Activated effector memory CD4-positive, alpha-beta T cell treated with anti-CD3 and anti-CD28 coated beads, Interleukin-2, amount 50 U/mL, for 16 hours (primary cell): ENCODE data around the gene SRPK3.
"Not testable (repeated sequence)": the region's sequence is repeated elsewhere in the genome, so short reads cannot be mapped to it uniquely, and the experiment has no call there.

Experiments used
- DNase-seq: peaks from one replicate; pipeline ENCODE4 v3.0.0-alpha.2; 2020

SRPK3 gene

DNA sequence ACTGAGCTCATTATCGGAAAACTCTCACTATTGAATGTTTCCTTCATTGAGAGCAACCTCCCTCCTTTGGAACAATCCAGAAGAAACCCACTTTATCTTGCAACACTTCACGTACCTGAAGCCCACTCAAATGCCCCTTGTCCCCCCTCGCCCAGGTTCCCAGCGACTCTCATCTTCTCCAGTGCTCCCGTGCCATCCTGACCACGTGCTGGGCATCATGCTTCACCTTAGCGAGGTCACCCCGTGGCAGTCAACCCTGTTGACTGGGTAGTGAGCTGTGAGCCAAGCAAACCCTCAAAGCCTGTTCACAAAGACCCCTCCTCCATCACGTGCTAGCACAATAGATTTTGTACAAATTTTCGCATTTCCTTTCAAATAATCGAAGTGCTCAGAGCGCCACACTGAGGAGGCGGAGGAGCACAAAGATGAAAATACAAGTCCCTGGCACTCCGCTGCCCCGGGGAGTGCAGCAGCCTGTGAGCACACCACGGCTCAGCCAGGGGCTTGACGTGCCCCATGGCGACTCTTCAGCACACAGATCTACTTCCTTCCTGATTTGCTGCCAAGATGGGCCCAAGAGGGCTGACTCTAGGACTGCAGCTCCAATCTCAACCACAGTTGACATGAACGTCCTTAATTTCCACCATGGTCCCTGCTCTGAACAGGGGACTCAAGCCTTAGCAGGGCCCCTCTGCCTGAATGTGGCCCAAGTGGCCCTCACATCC is 33.9 kb downstream of the SRPK3 start:
- no peak for DNase-seq

DNA sequence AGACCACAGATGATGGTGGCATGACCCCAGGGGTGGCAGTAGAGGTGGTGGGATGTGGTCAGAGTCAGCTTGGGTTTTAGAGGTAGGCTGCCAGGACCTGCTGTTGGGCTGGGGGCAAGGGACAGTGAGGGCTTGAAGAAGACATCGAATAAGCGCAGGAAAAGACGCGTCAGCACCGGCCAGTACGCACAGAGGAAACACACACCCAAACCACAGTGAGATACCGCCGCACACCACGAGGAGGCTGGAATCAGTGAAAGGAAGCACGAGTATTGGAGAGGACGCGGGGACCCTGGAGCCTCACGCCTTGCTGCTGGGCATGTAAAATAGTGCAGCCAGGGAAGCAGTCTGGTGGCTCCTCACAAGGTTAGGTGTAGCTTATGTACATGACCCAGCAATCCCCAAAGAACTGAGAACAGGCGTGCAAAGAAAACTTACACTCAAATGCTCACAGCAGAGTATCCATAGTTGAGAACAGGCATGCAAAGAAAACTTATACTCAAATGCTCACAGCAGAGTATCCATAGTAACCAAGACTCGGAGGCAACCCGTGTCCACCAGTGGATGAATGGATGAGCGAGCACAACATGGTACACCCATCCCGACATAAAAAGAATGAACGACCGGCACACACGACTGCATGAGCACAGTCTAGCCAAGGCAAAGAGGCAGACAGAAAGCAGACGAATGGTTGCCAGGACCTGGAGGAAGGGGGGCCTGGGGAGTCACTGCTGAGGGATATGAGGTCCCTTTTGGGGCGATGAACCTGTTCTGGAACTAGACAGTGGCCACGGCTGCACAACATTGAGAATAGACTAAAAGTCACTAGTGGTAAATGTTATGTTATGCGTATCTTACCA is 36.2 kb downstream of the SRPK3 start:
- DNase-seq, result peak; percentile 72

DNA sequence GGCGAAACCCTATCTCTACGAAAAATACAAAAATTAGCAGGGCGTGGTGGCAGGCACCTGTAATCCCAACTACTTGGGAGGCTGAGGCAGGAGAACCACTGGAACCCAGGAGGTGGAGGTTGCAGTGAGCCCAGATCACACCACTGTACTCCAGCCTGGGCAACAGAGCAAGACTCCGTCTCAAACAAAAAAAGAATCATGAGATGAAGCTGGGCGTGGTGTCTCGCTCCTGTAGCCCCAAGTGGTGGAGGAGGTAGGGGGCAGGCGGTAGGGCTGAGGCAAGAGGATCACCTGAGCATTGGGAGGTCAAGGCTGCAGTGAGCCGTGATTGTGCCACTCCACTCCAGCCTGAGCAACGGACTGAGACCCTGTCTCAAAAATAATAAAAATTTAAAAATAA is 37.2 kb downstream of the SRPK3 start:
- DNase-seq, result not testable (repeated sequence)

DNA sequence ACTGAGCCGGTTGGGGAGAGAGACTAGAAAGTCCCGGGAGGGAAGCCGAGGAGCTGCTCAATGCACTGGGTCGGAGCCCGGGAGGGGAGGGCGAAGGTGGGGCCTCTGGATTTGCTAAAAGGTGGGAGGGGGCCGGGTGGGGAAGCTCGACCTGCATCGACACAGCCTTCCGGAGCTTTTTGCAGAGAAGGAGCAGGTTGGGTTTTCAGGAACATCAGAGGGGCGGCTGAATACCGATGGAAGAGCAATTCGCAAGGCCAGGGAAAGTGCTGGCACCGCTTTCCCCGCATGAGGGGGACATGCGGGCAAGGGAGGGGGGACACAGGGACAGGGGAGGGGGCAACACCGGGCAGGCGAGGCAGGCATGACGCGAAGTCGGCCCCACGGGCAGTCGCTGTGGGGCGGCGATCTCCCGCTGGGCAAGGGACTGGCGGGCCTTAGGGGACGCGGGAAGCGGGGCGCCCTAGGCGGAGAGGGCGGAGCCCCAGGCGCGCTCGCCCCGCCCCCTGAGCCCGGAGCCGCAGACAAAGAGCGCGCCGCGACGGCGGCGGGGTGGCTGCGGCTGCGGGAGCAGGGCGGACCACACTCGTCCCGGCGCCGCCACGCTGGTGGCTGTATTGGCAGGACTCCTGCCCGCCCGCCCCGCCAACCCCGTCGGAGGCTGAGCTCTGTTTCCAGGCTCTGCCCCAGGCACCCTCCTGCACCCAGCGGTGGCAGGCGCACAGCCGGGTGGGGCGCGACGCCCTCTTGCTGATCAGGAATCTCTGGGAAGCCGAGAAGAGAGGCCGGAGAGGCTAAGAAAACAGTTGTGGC is 37.9 kb downstream of the SRPK3 start:
- DNase-seq, result peak; percentile 84

DNA sequence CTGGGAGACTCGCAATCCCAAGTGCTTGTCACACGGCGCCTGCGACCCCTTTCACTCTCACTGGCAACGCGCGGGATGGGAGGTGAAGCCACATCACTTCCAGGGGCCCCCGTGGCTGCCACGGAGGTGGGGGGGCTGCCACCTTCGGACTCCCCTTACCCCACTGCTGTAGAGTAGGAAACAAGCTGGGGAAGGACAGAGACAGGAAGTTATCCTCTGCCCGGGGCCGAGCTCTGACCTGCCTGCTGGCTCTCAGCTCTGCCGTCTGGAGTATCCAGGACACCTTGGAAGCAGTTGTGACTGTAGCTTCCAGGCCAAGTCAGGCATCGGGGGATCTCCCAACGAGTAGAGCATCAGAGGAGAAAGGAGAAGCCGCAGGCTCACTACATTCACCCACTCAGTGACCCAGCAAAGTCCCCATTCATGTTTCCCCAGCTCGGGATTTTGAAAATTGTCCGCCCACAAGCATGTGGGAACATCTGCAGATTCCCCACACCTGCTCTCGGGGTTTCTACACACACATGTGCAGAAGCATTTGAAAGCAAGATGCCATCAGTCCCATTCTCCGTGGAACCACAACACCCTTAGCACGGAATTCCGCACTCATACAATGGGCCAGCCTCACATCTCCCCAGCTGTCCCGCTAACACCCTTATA is 38.7 kb downstream of the SRPK3 start:
- DNase-seq, result no peak

DNA sequence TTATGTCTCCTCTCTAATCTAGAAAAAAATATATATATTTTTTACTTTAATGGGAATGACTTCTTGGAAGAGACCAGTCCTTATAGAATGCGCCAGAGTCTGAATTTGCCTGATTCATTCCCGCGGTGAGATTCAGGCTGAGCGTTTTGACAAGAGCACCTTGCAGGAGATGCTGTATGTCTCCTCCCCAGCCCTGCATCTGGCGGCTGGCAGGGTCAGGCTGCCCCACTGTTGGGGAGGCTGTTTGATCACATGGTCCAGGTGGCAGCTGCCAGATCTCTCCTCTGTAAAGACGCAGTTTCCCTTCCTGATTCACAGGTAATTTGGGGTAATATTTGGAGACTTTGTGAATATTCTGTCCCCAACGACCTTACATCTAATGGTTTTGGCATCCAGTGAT is 39.8 kb downstream of the SRPK3 start:
- DNase-seq, result no peak

DNA sequence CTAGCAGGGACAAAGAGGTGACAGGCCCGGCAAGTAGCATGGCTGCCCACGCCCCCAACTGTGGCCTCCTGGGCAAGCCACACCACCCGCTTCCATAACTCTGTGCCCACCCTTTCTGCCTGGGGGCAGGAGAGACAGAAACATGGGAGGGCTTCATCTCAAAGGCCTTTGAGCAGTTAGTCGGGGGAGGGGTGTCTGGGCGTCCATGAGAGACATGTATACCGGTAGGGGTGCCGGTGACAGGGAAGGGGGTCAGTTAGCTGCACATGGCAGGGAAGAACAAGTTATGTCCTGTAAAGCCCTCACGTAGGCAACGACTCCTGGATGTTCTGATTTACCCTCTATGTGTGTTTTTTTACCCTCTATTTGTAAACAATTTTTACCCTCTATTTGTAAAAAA is 40.2 kb downstream of the SRPK3 start:
- DNase-seq, result no peak

DNA sequence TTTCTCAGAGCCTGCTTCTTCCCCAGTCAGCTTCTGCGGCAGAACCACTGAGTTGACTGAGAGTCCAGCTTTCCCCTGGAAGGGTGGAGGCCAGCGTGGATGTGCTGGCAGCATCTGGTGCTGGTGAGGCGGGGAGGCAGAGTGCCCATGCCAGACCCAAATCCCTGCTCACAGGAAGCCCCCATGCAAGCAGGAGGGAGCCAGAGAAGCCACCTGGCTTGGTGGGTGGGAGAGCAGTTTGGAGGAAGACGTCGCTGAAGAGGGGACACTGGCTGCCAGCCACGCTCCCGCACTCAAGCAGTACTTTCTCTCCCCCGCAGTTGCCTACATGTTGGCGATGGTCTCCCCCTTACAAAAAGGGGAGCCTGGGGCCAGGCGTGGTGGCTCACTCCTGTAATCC is 43.5 kb downstream of the SRPK3 start:
- no peak for DNase-seq

DNA sequence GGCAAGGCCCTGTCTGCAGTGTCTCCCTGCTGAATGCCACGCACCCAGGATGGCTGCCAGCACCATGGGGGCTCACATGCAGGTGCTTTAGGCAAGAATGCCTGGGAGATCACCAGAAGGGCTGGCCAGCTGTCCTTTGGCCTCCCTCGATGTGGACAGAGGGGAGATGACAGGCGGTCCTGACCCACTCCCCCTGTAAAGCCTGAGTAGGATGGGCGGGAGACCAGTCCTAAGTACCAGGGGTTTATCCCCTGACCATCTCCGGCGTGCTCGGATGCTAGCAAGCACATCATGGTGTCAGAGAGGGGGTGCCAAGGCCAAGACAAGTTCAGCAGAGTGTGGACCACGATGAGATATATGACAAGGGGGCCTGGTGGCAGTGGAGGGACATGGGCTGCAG is 44.2 kb downstream of the SRPK3 start:
- no peak for DNase-seq

DNA sequence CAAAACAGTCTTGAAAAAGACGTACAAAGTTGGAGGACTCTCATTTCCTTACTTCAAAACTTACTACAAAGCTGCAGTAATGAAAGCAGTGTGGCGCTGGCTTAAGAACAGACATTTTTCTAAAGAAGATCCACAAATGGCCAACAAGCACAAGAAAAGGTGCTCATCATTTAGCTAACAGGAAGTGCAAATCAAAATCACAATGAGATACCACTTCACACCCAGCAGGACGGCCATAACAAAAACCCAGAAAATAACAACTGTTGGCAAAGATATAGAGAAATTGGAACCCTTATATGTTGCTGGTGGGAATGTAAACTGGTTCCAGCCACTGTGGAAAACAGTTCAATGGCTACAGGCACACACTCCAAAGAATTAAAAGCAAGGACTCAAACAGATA is 46.2 kb downstream of the SRPK3 start:
- DNase-seq, result no peak

DNA sequence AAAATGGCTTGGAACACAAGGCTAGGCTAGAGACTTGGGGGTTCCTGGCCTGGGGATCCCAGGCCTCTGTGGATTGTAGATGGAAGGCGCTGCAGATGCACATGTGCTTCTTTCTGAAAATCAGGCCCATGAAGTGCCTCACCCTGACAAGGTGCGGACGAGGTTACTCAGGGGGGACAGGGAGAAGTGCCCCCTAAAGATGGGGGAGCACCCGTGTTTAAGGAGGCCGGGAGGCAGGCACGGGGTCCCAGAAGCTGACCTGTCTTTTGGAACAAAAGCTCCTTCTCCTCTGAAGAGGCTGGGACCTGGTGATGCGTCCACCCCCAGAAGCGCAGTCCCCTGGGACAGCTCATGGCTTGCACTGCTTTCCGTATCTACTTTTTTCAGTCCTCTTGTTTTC is 47.1 kb downstream of the SRPK3 start:
- DNase-seq, result no peak

DNA sequence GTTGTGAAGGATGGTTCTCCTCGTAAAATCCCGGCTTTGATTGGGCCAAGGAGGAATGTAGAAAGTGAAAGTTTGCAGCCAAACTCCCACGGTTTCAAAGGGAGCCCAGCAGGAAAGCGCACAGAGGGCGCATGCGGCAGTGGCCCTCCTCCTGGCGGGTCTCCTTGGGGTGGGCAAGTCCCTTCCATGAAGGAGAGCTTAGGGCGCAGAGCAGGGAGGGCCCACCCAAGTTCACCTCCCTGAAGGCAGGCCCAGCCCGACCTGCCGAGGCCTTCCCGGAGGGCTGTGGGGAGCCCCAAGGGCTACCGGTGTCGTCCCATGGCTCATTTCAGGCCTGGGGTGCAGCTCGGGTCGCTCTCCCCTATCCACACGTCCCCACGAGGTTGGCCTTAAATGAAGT is 47.5 kb downstream of the SRPK3 start:
- DNase-seq, result no peak

DNA sequence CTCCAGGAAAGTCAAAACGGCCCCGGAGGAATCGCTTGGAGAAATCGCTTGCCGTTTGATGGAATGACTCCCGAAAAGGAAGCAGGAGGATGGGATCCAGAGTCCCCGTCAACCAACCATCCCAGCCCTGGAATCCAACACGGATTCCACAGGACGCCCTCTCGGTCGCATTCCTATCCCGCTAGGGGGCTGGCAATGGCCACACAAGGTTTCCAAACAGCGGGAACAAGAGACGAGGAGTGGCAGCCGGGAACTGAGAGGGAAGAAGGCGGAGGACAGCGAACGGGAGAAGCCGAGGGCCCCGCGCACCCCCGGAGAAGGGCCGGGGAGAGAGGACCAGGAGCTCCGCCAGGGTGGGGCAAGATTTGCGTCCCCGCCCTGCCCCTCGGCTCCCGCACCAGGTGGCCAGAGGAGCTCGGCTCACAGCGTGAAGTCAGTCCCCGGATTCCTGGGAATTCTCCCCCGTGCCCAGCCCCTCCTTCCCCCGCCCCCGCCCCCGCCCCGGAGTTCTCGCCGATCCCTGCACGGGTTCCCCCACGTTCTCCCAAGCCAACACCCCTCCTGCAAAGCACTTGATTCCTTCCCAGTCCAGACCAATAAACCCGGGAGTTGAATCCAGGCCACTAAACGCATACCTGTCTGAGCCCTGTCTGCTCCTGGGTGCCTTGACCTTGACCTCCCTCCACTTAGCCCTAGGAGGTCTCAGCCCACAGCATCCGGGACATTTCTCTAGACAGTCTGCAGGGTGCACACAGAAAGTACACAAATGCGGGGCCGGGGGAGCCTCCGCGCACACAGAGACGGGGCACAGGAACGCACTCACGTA is 48.1 kb downstream of the SRPK3 start:
- no peak for DNase-seq

DNA sequence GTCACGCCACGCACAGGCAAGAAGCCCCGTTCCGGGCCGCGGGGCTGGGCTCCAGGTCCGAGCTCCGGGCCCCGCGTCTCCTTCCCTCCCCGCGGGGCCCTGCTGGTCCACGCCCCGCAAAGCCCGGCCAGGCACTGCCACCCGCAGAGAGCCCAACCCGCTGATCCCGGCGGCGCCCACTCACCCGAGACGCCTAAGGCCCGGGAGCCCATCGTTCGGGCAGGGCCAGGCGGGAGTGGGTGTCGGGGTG is 48.6 kb downstream of the SRPK3 start:
- no peak for DNase-seq

DNA sequence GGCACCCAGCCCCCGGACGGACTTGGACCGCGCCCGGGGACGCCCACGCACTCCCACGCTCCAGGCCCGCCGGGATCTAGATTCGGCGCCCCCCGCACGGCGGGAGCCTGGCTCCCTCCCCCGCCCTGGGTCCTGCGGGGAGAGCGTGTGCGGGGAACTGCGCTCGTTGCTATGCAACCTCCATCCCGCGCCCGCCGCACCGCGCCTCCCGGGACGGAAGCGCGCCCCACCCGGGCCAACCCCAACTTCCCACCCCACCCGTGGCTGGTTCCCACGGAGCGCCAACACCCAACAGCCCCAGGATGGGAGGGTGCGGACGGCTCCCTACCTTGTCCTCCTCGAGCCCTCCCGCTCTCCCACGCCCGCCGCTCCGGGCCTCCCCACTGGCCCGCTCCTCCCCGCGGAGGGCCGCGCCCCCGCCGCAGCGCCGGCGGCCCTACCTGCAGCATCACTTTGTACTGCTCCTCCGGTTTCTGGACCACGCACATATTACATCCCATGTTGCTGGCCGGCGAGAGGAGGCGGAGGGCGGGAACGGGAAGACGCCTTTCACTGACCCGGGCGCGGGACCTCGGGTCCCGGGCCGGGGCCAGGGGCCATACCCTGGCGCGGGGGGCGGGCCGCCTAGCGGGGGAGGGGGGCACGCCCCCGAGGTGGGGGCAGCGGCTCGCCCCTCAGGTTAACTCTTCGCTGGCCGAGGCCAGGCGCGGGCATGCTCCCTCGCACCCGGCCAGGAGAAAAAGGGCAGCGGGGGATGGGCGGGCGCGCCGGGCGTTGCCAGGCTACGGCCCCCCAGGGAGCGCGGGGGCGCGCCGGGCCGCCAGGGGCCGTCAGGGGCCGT is 49.2 kb downstream of the SRPK3 start, which contains the start of gene PDZD4:
PDZD4 (minus strand) TSS at position 746 of the 841 bp plus-strand sequence; CDS start at position 500, 246 bp downstream.
- peak; percentile 68 for DNase-seq

DNA sequence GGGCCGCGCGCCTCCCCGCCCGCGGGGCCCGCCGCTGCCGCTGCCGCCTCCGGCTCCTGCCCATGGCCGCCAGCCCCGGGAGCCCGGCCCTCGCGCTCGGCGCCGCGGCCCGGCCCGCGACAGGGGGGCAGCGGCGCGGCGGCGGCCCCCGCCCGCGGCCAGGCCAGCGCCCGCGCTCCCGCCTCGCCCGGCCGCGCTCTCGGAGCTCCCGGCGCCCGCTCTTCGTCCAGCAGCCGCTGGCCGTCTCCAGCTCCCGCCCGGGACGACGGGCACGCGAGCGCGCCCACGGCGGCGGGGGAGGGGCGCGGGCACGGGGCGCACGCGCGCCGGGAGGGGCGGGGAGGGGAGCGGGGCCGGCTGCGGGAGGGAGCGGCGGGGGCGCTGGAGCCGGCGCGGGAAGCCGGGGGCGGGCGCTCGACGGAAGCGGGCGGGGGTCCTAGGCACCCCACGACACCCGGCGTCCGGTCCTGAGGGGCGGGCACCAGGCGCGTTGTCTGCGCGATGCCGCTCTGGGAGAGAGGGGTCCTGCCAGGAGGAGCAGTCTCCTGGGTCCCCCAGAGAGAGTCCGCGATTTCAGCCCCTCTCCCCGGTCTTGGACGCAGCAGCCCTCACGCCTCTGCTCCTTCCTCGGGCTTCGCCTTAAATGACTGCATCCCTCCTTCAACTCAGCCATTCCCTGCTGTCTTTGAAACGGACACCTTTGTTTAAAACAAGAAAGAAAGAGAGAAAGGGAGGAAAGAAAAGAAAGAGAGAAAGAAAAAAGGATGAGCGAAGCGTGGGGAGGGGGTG is 50.0 kb downstream of the SRPK3 start:
- DNase-seq, result no peak

DNA sequence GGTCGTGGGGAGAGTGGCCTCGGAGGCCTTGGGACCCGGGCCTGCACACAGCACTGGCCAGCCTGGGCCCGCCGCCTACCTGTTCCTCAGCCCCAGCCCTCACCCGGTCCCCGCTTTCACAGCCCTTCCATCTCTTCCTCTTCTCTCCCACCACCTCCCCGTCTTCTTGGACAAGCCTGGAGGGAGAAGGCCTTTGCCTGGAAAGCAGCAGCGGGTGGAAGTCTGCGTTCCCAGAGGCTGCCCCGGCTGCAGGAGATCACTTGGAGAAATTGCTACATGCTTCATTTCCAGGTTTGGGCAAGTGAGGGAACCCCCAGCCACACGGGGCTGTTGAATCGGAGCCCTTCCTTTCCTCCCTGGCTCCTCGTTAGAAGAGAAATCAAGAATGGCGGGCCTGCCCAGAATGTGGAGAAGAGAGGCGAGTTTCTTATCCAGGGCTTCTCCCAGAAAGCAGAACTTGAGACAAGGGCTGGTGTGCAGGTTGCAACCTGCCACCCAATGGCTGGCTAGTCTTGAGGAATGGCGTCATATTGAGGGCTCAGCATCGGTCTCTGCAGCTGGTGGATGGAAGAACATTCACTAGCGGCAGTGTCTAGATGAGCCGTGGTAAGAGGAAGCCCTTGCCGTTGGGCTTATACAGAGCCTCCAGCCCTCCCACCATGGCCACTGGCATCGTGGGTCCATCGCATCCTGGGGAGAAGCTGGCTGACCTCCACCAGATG is 50.7 kb downstream of the SRPK3 start:
- no peak for DNase-seq

DNA sequence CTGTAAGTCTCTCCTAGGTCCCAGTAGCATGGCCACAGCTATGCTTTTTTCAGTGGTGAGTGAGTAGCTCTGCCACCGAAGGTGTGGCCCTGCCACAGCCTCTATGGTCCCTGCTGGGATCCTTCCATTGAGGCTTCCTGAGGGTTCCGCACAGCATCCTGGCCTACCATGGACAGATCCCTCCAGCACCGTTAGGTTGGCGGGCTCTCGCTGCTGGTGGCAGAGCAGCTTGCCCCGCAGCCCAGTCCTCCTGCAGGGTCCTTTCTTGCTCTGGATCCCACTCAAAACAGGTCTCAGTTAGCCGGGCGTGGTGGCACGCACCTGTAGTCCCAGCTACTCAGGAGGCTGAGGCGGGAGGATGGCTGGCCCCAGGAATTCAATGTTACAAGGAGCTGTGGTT is 51.9 kb downstream of the SRPK3 start:
- DNase-seq, result no peak
